Prostate gland (tissue), 2 donors: Measurements from ENCODE around the gene CYTH2. TPM values are rescaled to one million over a fixed set of nuclear protein-coding genes. Genes with fewer than 3 reads are reported as not detected.

Experiments used
- DNase-seq: peaks from one replicate; pipeline ENCODE4 v3.0.0-alpha.2; 2019; ENCODE audit warnings: low spot score
- H3K27ac ChIP-seq, 2 donors: fragments of 200-600 bp; sonication (generic); 2 replicates each; pipeline ENCODE4 v1.5.1; 2017 to 2019
- H3K27me3 ChIP-seq: fragments of 200-600 bp; sonication (generic); replicated peaks from 2 replicates; pipeline ENCODE4 v1.5.1; 2019; ENCODE audit not compliant: insufficient read depth
- H3K36me3 ChIP-seq, 2 donors: fragments of 200-600 bp; sonication (generic); 1 replicate in 1 of 2; 2 replicates in 1 of 2; pipeline versions ENCODE4 v1.5.1 to v1.8.1; 2017 to 2019
- H3K4me1 ChIP-seq: fragments of 200-600 bp; sonication (generic); replicated peaks from 2 replicates; pipeline ENCODE4 v1.5.1; 2019
- H3K4me3 ChIP-seq, 2 donors: fragments of 200-600 bp; sonication (generic); 2 replicates each; pipeline ENCODE4 v1.5.1; 2017 to 2019
- H3K9me3 ChIP-seq: fragments of 200-600 bp; sonication (generic); 2 replicates; pipeline ENCODE4 v1.5.1; 2017
- CTCF ChIP-seq, 4 experiments: fragments of 200-600 bp in 2 of 4; fragments of 450-650 bp in 2 of 4; sonication (generic) in 2 of 4; IDR thresholded peaks; 1 replicate in 3 of 4; 2 replicates in 1 of 4; pipeline ENCODE4 v1.5.1; 2016 to 2019; ENCODE audit warnings: antibody characterized with exemption in 4 of 4, mild to moderate bottlenecking in 2 of 4, moderate library complexity in 2 of 4
- POLR2A ChIP-seq: fragments of 450-650 bp; IDR thresholded peaks from one replicate; pipeline ENCODE4 v1.6.1; 2016; ENCODE audit warnings: antibody characterized with exemption, mild to moderate bottlenecking
- POLR2AphosphoS5 ChIP-seq: sonication (generic); formaldehyde crosslinking; IDR thresholded peaks from one replicate; pipeline ENCODE4 v1.6.1; 2017; ENCODE audit warnings: antibody characterized with exemption
- WGBS: methylation state at CpG from one replicate; pipeline ENCODE4 v1.1.5; 2018; 5-methylcytosine and 5-hydroxymethylcytosine counted together
- intact Hi-C: fragments of 100-400 bp; cut with DNase I; formaldehyde crosslinking; loops from one replicate; pipeline ENCODE4 v1.14.2; 2022
- total RNA-seq, 2 donors: library from RNA; depleted of rRNA; stranded (reverse); fragments of >200 nt; gene quantifications; one replicate each; pipeline ENCODE4 v1.1.0, GENCODE V29; 2016

The CYTH2 gene
- total RNA-seq, 2 donors from 2014 or later = 50.6 to 97.1 TPM

- intact Hi-C loops = no loop called here
- Histone ChIP-seq H3K36me3 (peaks cover 0 to 10% of the 10 kb centered on the region in 2 donors), H3K4me3 (no peak overlapping the region), H3K27me3 (no peaks in the 10 kb centered on the region), H3K4me1 (peaks cover 7% of the 10 kb centered on the region), H3K9me3 (no peaks in the 10 kb centered on the region), H3K27ac (no peak overlapping the region)
- no peak for DNase-seq
- WGBS = 59% methylated on average over 16 of the region's 16 CpGs
- TF ChIP-seq POLR2A (no peak), POLR2AphosphoS5 (no peak)
These were observed 2.4 kb upstream of the CYTH2 start for GRCh38 chr19:48466561-48467325.

- intact Hi-C loops = no loop called here
- peak; percentile 100 for DNase-seq
- peaks cover 3 to 20% of the 10 kb centered on the region in 2 donors for H3K36me3 ChIP-seq
- H3K27me3 ChIP-seq = no peaks in the 10 kb centered on the region
- peaks cover 7% of the 10 kb centered on the region for H3K4me1 ChIP-seq
- TF ChIP-seq CTCF (IDR thresholded peaks at IDR 0.05) = peak in 1 of 4 experiments; percentile 33
- no peak for TF ChIP-seq POLR2A
- peak; percentile 97 for TF ChIP-seq POLR2AphosphoS5
- under 1% methylated on average over 36 of the region's 36 CpGs for WGBS
- no peaks in the 10 kb centered on the region for H3K9me3 ChIP-seq
- peak overlapping the region; percentile 98 to 99 for H3K27ac ChIP-seq
- H3K4me3 ChIP-seq = peak overlapping the region; percentile 96 to 98
These were observed 339 bp upstream of the CYTH2 start for GRCh38 chr19:48468772-48469288.

GRCh38 chr19:48469934-48470680 lies 938 bp downstream of the CYTH2 start:
- H3K9me3 ChIP-seq = no peaks in the 10 kb centered on the region
- peak overlapping the region; percentile 96 to 98 for H3K4me3 ChIP-seq
- no peak for DNase-seq
- peaks cover 7% of the 10 kb centered on the region for H3K4me1 ChIP-seq
- peaks cover 11 to 33% of the 10 kb centered on the region in 2 donors for H3K36me3 ChIP-seq
- no peaks in the 10 kb centered on the region for H3K27me3 ChIP-seq
- 30% methylated on average over 20 of the region's 20 CpGs for WGBS
- no peak for TF ChIP-seq POLR2AphosphoS5
- no peak for TF ChIP-seq POLR2A
- no peak for TF ChIP-seq CTCF (IDR thresholded peaks at IDR 0.05)
- intact Hi-C loops = no loop called here
- peak overlapping the region; percentile 98 to 99 for H3K27ac ChIP-seq

GRCh38 chr19:48470856-48471255 lies 1.7 kb downstream of the CYTH2 start:
- no peak for TF ChIP-seq POLR2A
- TF ChIP-seq CTCF (IDR thresholded peaks at IDR 0.05) = no peak
- TF ChIP-seq POLR2AphosphoS5 = no peak
- DNase-seq = no peak
- Histone ChIP-seq H3K9me3 (no peaks in the 10 kb centered on the region), H3K27ac (no peak overlapping the region), H3K4me1 (peaks cover 7% of the 10 kb centered on the region), H3K4me3 (no peak overlapping the region), H3K36me3 (peaks cover 11 to 40% of the 10 kb centered on the region in 2 donors), H3K27me3 (no peaks in the 10 kb centered on the region)
- intact Hi-C loops = no loop called here
- WGBS = 89% methylated on average over 10 of the region's 10 CpGs

- Histone ChIP-seq H3K27ac (no peak overlapping the region), H3K4me3 (no peak overlapping the region), H3K9me3 (no peaks in the 10 kb centered on the region), H3K36me3 (peaks cover 11 to 42% of the 10 kb centered on the region in 2 donors), H3K4me1 (peaks cover 7% of the 10 kb centered on the region), H3K27me3 (no peaks in the 10 kb centered on the region)
- TF ChIP-seq CTCF (IDR thresholded peaks at IDR 0.05) = no peak
- TF ChIP-seq POLR2AphosphoS5 = no peak
- TF ChIP-seq POLR2A = no peak
- no peak for DNase-seq
- intact Hi-C loops = no loop called here
- WGBS = 81% methylated on average over 4 of the region's 4 CpGs
These were observed 2.7 kb downstream of the CYTH2 start for GRCh38 chr19:48471836-48472235.
